K562 (cell line): ENCODE data around the gene GLP1R. TPM values are rescaled to one million over a fixed set of nuclear protein-coding genes. Genes with fewer than 3 reads are reported as not detected.

Source experiments
- CEBPB ChIP-seq: fragments of 450-650 bp; IDR thresholded peaks from 2 replicates; pipeline ENCODE4 v1.6.1; 2016; ENCODE audit warnings: missing genetic modification characterization, missing compliant biosample characterization
- CREB1 ChIP-seq, 2 experiments: sonication (generic) in 1 of 2; formaldehyde crosslinking in 1 of 2; IDR thresholded peaks; 2 replicates each; pipeline versions ENCODE4 v1.6.1 to v1.8.0; 2012 to 2022; ENCODE audit warnings: inconsistent platforms in 1 of 2, mild to moderate bottlenecking in 1 of 2, missing genetic modification reagents in 1 of 2, moderate library complexity in 1 of 2
- CXXC5 ChIP-seq: fragments of 250-450 bp; sonication (Bioruptor Pico); IDR thresholded peaks from 2 replicates; pipeline ENCODE4 v1.8.0; 2022; ENCODE audit warnings: inconsistent platforms, mild to moderate bottlenecking, moderate library complexity
- EP300 ChIP-seq: IDR thresholded peaks from 2 replicates; pipeline ENCODE4 v1.6.1; 2012; ENCODE audit warnings: low read length, improper control_type of control experiment
- KAT7 ChIP-seq: sonication (generic); formaldehyde crosslinking; IDR thresholded peaks from 2 replicates; pipeline ENCODE4 v1.8.0; 2022; ENCODE audit warnings: missing genetic modification reagents, mild to moderate bottlenecking, borderline replicate concordance
- KDM1A ChIP-seq, 2 experiments: fragments of 450-650 bp; IDR thresholded peaks; 2 replicates each; pipeline ENCODE4 v1.6.1; 2016; ENCODE audit warnings: mild to moderate bottlenecking in 2 of 2
- TCF3 ChIP-seq: sonication (generic); formaldehyde crosslinking; IDR thresholded peaks from 2 replicates; pipeline ENCODE4 v1.4.0; 2020; ENCODE audit warnings: mild to moderate bottlenecking, missing genetic modification reagents
- ZC3H4 ChIP-seq: sonication (generic); formaldehyde crosslinking; IDR thresholded peaks from 2 replicates; pipeline ENCODE4 v1.9.0; 2021; ENCODE audit warnings: missing genetic modification reagents, borderline replicate concordance
- ZFPM2 ChIP-seq: fragments of 250-450 bp; sonication (Bioruptor Pico); IDR thresholded peaks from 2 replicates; pipeline ENCODE4 v1.5.1; 2022; ENCODE audit warnings: mild to moderate bottlenecking
- ZNF197 ChIP-seq: fragments of 200-800 bp; sonication (Bioruptor generic); IDR thresholded peaks from 2 replicates; pipeline ENCODE4 v1.6.1; 2016; ENCODE audit warnings: low read depth, missing genetic modification characterization, missing compliant biosample characterization
- polyA plus RNA-seq, 8 experiments: library from polyadenylated mRNA; depleted of rRNA in 4 of 8; stranded (reverse) in 5 of 8; unstranded in 3 of 8; fragments of >200 nt; fragmentation: Nextera tagmentation in 2 of 8; fragmentation: Illumina TruSeq in 1 of 8; extraction: Ambion mirVana in 2 of 8; extraction: Trizol in 1 of 8; gene quantifications; 2 replicates each; pipeline versions ENCODE4 v1.2.1 to v1.2.3, GENCODE V29; 2011 to 2014; ENCODE audit warnings: inconsistent platforms in 1 of 8, missing spikeins in 1 of 8
- total RNA-seq, 7 experiments: library from RNA; depleted of rRNA in 6 of 7; stranded (reverse); fragments of >200 nt in 6 of 7; fragmentation: Illumina TruSeq in 2 of 7; extraction: Trizol in 2 of 7; gene quantifications; 2 replicates each; pipeline versions ENCODE4 v1.2.1 to v1.2.3, GENCODE V29; 2011 to 2021; ENCODE audit warnings: low replicate concordance in 1 of 7
- TF ChIP-seq, protein P1 (sequence below): sonication (generic); formaldehyde crosslinking; IDR thresholded peaks from 2 replicates; pipeline ENCODE4 v1.8.1; 2023; ENCODE audit warnings: missing genetic modification reagents, mild to moderate bottlenecking, borderline replicate concordance
- TF ChIP-seq, protein P2 (sequence below): fragments of 450-650 bp; formaldehyde crosslinking; IDR thresholded peaks from 2 replicates; pipeline ENCODE4 v1.4.0; 2020; ENCODE audit warnings: mild to moderate bottlenecking
- TF ChIP-seq, protein P3 (sequence below): fragments of 450-650 bp; IDR thresholded peaks from 2 replicates; pipeline ENCODE4 v1.7.0; 2016; ENCODE audit warnings: borderline replicate concordance
- TF ChIP-seq, protein P4 (sequence below): sonication (generic); formaldehyde crosslinking; IDR thresholded peaks from 2 replicates; pipeline ENCODE4 v1.8.0; 2022; ENCODE audit warnings: mild to moderate bottlenecking, low read depth, missing genetic modification reagents
- TF ChIP-seq, protein P5 (sequence below): sonication (generic); formaldehyde crosslinking; IDR thresholded peaks from 2 replicates; pipeline ENCODE4 v1.8.0; 2022; ENCODE audit warnings: missing genetic modification reagents, mild to moderate bottlenecking, moderate library complexity, borderline replicate concordance
- TF ChIP-seq, protein P6 (sequence below): fragments of 200-800 bp; sonication (Bioruptor generic); IDR thresholded peaks from 2 replicates; pipeline ENCODE4 v1.6.1; 2017; ENCODE audit warnings: missing genetic modification characterization, missing compliant biosample characterization

GLP1R gene
- total and polyA plus RNA-seq, 9 of the 15 experiments (the other 6 are each of a cell fraction or from before 2014, with no cell fraction given): not detected

DNA sequence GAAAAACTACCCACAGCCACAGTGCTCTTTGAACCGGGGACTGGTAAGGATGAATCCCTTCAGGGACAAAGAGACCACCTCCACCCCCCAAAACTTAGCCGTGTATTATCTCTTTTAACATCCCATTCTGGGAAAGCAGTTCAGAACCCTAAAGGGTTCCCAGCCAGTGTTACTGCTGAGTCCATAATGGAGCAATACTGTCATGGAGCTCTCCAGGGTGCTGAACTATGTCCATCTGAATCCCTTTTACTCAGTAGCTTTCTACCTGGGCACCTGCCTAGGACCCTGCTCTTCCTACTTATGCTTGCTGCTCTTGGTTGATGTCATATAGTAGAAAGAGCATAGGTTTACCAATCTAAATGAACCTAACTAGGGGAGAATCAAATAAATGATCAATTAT, 88.7 kb downstream of the GLP1R start (continued):
- TF ChIP-seq, protein P1, sequence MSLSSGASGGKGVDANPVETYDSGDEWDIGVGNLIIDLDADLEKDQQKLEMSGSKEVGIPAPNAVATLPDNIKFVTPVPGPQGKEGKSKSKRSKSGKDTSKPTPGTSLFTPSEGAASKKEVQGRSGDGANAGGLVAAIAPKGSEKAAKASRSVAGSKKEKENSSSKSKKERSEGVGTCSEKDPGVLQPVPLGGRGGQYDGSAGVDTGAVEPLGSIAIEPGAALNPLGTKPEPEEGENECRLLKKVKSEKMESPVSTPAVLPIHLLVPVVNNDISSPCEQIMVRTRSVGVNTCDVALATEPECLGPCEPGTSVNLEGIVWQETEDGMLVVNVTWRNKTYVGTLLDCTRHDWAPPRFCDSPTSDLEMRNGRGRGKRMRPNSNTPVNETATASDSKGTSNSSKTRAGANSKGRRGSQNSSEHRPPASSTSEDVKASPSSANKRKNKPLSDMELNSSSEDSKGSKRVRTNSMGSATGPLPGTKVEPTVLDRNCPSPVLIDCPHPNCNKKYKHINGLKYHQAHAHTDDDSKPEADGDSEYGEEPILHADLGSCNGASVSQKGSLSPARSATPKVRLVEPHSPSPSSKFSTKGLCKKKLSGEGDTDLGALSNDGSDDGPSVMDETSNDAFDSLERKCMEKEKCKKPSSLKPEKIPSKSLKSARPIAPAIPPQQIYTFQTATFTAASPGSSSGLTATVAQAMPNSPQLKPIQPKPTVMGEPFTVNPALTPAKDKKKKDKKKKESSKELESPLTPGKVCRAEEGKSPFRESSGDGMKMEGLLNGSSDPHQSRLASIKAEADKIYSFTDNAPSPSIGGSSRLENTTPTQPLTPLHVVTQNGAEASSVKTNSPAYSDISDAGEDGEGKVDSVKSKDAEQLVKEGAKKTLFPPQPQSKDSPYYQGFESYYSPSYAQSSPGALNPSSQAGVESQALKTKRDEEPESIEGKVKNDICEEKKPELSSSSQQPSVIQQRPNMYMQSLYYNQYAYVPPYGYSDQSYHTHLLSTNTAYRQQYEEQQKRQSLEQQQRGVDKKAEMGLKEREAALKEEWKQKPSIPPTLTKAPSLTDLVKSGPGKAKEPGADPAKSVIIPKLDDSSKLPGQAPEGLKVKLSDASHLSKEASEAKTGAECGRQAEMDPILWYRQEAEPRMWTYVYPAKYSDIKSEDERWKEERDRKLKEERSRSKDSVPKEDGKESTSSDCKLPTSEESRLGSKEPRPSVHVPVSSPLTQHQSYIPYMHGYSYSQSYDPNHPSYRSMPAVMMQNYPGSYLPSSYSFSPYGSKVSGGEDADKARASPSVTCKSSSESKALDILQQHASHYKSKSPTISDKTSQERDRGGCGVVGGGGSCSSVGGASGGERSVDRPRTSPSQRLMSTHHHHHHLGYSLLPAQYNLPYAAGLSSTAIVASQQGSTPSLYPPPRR (CRISPR knock-in tag): no peak
- no peak for TF ChIP-seq KAT7
- TF ChIP-seq, protein P2, sequence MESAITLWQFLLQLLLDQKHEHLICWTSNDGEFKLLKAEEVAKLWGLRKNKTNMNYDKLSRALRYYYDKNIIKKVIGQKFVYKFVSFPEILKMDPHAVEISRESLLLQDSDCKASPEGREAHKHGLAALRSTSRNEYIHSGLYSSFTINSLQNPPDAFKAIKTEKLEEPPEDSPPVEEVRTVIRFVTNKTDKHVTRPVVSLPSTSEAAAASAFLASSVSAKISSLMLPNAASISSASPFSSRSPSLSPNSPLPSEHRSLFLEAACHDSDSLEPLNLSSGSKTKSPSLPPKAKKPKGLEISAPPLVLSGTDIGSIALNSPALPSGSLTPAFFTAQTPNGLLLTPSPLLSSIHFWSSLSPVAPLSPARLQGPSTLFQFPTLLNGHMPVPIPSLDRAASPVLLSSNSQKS (CRISPR knock-in tag): no peak
- no peak for TF ChIP-seq TCF3 (CRISPR knock-in tag)
- TF ChIP-seq, protein P3, sequence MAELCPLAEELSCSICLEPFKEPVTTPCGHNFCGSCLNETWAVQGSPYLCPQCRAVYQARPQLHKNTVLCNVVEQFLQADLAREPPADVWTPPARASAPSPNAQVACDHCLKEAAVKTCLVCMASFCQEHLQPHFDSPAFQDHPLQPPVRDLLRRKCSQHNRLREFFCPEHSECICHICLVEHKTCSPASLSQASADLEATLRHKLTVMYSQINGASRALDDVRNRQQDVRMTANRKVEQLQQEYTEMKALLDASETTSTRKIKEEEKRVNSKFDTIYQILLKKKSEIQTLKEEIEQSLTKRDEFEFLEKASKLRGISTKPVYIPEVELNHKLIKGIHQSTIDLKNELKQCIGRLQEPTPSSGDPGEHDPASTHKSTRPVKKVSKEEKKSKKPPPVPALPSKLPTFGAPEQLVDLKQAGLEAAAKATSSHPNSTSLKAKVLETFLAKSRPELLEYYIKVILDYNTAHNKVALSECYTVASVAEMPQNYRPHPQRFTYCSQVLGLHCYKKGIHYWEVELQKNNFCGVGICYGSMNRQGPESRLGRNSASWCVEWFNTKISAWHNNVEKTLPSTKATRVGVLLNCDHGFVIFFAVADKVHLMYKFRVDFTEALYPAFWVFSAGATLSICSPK: no peak
- no peak for TF ChIP-seq EP300
- TF ChIP-seq KDM1A (IDR thresholded peaks at IDR 0.05): no peak
- no peak for TF ChIP-seq ZFPM2 (CRISPR knock-in tag)
- peak; percentile 53; the same call in 1 of the 2 replicates for TF ChIP-seq CXXC5 (CRISPR knock-in tag)
- TF ChIP-seq, protein P4, sequence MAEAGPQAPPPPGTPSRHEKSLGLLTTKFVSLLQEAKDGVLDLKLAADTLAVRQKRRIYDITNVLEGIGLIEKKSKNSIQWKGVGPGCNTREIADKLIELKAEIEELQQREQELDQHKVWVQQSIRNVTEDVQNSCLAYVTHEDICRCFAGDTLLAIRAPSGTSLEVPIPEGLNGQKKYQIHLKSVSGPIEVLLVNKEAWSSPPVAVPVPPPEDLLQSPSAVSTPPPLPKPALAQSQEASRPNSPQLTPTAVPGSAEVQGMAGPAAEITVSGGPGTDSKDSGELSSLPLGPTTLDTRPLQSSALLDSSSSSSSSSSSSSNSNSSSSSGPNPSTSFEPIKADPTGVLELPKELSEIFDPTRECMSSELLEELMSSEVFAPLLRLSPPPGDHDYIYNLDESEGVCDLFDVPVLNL (CRISPR knock-in tag): no peak
- TF ChIP-seq CEBPB: peak; percentile 64
- TF ChIP-seq, protein P5, sequence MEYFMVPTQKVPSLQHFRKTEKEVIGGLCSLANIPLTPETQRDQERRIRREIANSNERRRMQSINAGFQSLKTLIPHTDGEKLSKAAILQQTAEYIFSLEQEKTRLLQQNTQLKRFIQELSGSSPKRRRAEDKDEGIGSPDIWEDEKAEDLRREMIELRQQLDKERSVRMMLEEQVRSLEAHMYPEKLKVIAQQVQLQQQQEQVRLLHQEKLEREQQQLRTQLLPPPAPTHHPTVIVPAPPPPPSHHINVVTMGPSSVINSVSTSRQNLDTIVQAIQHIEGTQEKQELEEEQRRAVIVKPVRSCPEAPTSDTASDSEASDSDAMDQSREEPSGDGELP (CRISPR knock-in tag): no peak
- no peak for TF ChIP-seq CREB1 (IDR thresholded peaks at IDR 0.05)
- TF ChIP-seq CREB1 (CRISPR knock-in tag; IDR thresholded peaks at IDR 0.05): no peak
- TF ChIP-seq ZC3H4 (CRISPR knock-in tag): no peak
- TF ChIP-seq, protein P6, sequence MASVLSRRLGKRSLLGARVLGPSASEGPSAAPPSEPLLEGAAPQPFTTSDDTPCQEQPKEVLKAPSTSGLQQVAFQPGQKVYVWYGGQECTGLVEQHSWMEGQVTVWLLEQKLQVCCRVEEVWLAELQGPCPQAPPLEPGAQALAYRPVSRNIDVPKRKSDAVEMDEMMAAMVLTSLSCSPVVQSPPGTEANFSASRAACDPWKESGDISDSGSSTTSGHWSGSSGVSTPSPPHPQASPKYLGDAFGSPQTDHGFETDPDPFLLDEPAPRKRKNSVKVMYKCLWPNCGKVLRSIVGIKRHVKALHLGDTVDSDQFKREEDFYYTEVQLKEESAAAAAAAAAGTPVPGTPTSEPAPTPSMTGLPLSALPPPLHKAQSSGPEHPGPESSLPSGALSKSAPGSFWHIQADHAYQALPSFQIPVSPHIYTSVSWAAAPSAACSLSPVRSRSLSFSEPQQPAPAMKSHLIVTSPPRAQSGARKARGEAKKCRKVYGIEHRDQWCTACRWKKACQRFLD (CRISPR knock-in tag): 0 out of 2 replicates have a peak, but pooled peaks have one; percentile 64
- peak; percentile 80 for TF ChIP-seq ZNF197 (CRISPR knock-in tag)
